ENCODE measurements around the gene GNL3L.
A peak's percentile ranks its signal among the peaks of the same experiment; 100 is the strongest.
"Not testable (repeated sequence)": the region's sequence is repeated elsewhere in the genome, so short reads cannot be mapped to it uniquely, and the experiment has no call there.

GNL3L gene
- 55.6 to 61.4 reads per million in 2 donors for total RNA-seq

DNA sequence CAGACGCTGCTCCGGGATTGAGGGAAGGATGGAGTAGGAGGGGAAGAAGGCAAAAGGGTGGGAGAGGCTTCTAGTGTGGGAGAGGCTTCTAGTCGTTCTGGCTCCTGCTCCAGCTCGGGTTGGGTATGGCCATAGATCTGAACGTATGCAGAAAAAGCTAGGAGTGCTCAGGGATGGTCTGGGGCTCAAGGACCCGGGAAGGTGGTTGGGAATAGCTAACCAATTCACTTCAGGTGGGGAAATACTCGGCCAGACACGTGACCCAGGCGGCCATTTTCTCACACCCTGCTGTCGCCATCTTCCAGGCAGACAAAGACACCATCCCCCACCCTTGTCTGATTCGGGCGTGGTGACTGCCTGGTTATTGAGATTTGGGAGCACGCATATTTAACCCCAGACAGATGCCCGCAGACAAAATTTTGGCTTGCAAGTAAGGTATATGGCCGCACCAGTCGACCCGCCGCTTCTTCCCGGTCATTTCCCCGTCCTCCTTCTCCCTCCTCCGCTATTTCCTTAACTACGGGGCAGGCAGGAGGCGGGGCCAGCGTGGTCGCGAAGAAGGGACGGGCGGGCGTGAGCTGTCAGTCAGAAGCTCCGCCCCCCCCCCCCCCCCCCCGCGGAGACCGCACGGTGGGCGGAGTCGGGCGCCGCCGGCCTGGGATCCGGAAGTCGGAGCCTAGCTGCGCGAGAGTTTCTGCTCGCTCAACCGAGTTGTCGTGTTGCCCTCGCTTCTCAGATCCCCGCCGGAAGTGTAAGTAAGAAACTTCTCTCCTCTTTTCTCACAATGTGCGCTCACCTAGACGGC is at the start of gene GNL3L:
Gene GNL3L, plus strand, starts transcription at position 668 of the 805 bp plus-strand sequence. CDS start 2,348 bp downstream, outside the sequence.
- DNase-seq = peak; percentile 65

GRCh38 chrX:54482839-54483593 is 47.0 kb upstream of the GNL3L start:
- no peak for DNase-seq

DNA sequence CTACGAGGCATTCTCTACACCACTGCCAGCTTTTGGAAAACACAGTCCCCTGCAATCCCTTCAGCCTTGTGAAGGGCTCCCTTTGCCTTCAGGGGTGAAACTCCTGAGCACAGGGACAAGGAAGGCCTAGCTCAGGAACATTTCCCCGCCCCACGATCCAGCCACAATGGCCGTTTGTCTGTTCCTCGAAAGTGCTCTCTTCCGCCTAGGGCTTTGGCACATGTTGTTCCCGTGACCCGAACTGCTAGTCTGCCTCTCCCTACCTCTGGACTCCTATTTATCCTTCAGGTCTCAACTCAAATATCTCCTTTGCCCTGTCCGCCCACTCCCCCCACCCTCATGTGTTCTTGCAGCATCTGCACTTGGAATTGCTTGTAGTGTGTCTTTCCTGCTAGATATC is 46.1 kb upstream of the GNL3L start:
- no peak for DNase-seq

DNA sequence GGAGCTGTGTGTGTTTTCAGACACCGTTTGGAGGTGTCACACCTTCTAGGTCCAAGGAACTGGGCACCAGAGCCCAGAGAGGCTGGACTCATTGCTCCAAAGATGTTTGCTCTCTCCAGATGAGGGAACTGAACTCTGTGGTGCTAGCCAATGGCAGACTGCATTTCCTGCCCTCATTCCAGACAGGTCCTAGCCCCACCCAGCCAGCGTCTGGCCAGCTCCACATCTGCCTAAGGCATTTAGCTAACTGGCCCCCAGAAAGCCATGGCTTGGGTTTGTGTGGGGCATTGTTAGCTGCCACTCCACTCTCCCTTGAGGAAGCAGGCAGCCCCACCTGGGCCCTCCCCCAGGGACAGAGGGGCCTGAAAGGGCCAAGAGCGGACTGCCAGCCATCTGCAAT is 45.4 kb upstream of the GNL3L start:
- no peak for DNase-seq

GRCh38 chrX:54489819-54490218 is 40.2 kb upstream of the GNL3L start:
- DNase-seq = not testable (repeated sequence)

- DNase-seq = no peak
These were observed 37.7 kb upstream of the GNL3L start for GRCh38 chrX:54492340-54492739.

DNA sequence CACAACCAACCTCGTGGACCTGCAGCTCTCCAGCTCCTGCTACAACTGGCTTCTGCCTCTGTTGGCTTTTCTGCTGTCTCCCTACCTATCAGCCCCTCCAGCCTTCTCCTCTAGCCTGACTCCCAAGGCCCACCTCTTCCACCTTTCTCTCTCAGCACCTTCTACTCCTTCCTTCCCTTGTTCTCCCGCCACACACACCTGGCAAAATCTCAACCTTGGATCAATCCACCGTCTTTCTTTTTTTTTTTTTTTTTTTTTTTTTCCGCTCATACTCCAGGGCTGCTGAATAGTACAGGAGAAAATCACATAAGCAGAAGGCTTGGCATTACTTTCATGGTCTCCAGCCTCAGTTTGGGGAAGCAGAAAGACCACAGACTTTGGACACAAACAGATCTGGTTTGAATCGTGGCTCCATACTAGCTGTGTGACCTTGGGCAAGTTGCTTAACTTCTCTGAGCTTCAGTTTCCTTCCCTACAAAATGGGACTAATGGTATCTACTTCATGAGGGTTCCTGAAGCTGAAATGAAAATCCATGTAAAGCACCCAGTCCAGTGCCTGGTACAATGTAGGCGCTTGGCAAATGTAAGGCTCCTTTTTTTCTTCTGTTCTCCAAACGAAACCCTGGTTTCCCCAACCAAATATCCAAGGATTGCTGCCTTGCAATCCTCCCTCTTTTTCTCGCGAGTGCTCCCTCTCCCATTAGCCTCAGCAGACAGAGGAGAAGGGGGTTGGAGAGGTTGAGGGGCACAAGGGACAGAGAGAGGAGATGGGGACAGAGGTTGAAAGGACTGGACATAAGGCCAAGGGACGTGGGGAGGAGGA is 35.6 kb upstream of the GNL3L start:
- no peak for DNase-seq

DNA sequence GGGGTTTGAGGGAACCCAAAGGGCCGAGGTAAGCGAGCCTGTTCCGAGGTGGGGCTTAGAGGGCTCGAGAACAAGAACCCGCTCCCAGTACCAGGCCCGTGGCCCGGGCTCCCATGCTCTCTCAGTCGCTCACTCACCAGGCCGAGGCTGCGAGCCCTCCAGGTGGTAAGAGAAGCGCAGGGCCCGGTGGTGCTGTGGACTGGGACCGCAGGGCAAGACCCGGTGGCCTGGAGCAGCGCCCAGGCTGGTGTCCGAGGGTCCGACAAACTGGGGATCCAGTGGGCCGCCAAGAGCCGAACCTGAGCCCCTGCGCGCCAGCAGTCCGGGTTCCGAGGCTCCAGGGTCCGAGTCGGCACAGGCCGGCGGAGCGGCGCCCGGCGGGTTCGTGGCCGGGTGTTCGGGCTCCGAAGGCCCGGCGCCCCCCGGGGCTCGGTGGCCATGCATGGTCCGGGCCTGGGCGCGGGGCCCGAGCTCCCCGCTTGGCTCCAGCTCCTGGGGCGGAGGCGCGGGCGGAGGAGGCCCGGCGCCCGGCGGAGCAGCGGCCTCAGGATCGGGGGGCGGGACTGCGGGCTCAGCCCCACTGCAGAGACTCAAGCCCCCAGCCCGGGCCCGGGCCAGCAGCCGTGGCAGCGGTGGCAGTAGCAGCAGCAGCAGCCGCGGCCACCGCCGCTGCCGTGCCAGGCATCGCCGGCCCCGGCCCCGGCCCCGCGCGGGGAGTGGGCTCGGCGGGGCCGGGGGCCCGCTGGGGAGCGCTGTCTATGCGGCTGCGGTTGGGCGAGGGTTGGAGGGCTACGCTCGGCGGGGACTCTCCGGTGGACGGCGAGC is 34.8 kb upstream of the GNL3L start:
- DNase-seq = no peak

DNA sequence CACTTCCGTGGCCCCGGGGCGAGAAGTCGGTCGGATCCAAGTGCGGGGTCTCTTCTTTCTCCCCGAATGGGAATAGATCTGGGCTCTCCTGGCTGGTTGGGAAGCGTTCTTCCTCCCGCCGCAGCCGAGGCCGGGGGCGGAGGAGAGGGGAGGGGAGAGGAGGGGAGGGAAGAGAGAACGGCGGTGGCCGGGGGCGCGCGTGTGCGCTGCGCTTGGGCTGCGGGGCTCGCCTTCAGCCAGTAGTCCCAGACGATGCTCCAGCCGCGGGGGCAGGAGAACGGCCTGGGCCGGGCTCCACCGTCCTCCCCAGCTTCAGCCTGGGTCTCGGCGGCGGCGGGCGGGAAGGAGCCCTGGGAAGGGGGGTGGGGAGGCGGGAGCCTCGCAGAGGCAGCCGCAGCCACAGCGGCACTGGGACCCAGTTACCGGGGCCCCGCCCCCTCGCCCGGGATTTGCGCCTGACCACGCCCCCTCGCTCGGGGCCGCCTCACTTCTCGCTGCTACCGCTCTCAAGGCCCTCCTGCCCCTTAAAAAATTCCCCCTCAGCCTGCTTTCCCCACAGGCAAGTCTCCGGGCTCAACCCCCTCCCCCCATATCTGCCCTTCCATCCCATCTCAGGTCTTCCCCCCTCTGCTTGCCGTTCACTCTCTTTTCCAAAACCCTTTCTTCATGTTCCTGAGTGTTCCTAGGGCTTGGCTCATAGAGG is 34.1 kb upstream of the GNL3L start, which contains the start of gene FGD1:
Gene FGD1, minus strand, starts transcription at position 421 of the 703 bp plus-strand sequence. CDS start 802 bp downstream, outside the sequence.
- no peak for DNase-seq

DNA sequence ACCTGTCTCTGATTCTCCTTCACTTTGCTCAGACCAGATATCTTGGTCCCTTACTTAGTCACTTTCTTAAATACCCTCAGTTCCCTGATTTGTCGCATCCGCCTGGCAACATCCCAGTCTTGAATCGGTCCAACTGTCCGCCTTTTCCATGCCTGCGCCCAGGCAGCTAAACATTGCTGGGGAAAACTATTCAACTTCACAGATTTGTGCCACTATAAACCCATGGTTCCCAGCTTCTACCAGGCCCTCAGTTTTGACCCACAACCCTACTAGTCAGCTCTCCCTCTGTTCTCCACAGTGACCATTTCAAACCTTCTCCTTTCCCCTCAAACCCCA is 33.5 kb upstream of the GNL3L start:
- no peak for DNase-seq

- DNase-seq = no peak
These were observed 33.1 kb upstream of the GNL3L start for GRCh38 chrX:54496936-54497335.

DNA sequence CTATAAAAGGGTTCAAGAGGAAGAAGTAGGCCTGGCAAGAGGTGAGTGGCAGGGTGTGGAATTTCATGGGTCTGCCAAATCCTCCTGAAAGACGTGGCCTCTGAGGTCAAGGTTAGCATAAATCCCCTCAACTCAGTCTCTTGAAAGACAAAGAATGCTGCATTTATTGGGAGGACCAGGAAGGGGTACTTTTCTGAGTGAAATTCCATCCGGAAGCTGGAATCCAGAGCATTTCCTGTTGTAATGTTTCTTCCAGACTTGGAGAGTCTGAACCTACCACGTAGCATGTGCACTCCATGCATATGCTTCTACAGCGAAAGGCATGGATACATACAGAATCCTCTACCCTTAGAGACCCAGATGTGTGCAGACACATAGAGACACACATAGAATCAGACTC is 20.6 kb upstream of the GNL3L start:
- DNase-seq = no peak

GRCh38 chrX:54529151-54529550 is 868 bp upstream of the GNL3L start:
- no peak for DNase-seq

DNA sequence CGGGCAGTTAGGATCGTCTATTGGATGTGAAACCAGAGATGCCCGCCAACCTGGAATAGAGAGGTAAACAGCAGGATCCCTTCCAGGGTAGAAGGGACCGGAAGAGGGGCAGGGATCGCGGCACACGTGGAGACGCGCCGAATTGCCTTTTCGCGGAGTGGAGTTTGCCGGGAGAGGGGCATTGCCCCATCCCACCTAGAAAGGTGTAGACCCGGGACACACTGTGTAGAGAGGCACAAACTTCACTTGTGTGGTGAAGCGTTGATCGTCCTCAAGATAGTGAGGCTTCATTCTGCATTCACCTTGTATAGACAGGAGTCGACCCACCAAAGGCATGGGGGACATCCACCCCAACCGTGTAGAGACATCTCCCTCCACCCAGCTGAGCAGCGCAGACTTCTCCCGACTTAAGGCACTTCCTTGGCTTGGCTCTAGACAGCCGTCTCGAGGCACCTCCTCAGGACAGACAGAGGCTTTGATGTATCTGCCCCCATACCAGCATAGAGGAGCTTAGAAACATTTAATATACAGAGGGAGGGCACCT is 410 bp downstream of the GNL3L start:
- DNase-seq = no peak

DNA sequence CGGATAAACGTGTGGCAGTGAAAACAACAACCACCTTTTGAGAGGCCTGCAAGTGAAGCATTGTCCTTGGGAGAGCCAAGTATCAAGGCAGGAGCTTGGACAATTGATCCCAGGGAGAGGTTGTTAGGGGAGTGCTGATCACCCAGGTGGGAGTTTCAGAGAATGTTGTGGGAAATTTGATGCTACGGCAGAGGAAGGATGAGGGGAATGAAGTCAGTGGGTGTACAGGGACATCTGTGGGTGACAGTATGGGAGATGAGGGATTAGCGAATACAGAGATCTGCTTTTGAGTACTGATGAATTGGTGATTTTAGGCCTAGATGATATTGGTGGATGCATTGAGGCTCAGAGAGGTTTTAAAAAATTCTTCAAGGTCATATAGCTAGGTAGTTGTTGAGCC is 4.3 kb downstream of the GNL3L start:
- no peak for DNase-seq

GRCh38 chrX:54540289-54540688 is 10.3 kb downstream of the GNL3L start:
- DNase-seq = no peak

GRCh38 chrX:54542239-54542638 is 12.2 kb downstream of the GNL3L start:
- DNase-seq = not testable (repeated sequence)

DNA sequence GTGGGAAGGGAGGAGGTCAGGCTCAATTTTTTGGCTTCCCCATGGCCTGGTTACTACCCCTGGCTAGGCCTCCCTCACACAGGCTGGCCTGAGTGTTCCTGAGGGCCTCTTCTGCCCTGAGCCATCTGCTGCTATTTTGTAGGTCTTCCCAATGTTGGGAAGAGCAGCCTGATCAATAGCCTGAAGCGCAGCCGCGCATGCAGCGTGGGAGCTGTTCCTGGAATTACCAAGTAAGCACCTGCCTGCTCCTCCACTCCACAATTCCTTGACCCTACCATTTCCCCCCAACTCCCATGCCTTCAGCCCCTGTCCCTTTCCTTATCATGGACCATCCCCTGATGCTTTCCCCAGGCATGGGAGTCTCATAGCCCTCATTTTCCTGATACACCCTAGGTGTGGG is 20.8 kb downstream of the GNL3L start:
- DNase-seq = no peak

DNA sequence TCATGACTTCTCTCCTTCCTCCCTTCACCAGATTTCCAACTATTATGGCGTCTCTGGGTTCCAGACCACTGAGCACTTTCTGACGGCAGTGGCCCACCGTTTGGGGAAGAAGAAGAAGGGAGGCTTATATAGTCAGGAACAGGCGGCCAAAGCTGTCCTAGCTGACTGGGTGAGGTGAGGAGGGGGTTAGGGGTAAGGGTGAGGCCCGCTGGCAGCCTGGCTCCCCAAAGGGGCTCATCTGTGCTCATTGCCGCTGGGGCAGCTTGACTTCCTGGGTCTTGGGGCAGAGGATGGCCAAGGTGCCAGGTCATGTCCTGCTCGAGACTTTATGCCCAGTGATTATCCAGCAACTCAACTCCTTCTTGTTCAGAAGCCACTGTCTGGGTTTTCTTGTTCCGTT is 21.8 kb downstream of the GNL3L start:
- no peak for DNase-seq

DNA sequence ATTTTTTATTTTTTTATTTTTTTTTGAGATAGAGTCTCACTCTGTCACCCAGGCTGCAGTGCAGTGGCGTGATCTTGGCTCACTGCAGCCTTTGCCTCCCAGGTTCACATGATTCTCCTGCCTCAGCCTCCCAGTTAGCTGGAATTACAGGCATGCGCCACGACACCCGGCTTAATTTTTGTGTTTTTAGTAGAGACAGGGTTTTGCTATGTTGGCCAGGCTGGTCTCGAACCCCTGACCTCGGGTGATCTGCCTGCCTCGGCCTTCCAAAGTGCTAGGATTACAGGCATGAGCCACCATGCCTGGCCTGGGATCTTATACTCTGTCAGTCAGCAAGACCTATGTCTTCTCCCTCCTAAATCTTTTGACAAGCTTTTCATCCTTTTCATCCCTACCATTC is 25.0 kb downstream of the GNL3L start:
- not testable (repeated sequence) for DNase-seq

DNA sequence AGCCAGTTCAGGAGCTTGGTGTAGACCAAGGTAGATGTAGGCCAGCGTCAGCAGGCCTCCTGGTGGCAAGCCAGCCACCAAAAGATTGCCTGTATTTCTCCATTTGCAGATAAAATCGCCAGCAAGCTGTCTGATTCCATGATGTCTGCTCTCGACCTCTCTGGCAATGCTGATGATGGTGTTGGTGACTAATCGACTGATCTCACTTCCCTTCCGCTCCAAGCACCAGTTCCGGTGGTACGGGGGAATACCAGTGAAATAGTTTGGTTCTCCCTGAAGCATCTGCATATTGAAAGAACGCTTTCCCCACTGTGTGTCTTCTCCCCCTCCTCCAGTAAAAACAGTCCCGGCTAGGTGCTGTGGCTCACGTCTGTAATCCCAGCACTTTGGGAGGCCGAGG is 30.4 kb downstream of the GNL3L start:
- DNase-seq = no peak

Data from activated gamma-delta T cell (primary cell).